ENCODE measurements around the gene ZFYVE28. TPM values are rescaled to one million over a fixed set of nuclear protein-coding genes. Genes with fewer than 3 reads are reported as not detected.

Gene ZFYVE28
- total and polyA plus RNA-seq, 7 donors = 1.7 to 7.7 (median 3.4) TPM

DNA sequence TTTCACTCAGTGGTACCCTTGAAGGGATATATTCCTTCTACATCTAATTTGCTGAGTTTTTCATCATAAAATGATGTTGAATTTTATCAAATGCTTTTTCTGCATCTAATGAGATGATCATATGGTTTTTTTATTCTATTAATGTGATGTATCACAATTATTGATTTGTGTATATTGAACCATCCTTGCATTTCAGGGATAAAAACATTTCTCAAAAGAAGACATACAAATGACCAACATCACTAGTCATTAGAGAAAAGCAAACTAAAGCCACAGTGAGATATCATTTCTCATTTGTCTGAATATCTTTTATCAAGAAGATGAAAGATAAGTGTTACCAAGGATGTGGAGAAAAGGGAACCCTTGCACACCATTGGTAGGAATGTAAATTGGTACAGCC, 90.9 kb downstream of the ZFYVE28 start:
- H3K9me3 ChIP-seq = peaks cover 27% of the 10 kb centered on the region
- no peak for ATAC-seq
- DNase-seq = no peak
- H3K36me3 ChIP-seq (ENCODE audit: insufficient read depth in 1 of 2, low read depth in 1 of 2) = no peaks in the 10 kb centered on the region
- no peak overlapping the region for H3K4me3 ChIP-seq
- TF ChIP-seq, protein P1, sequence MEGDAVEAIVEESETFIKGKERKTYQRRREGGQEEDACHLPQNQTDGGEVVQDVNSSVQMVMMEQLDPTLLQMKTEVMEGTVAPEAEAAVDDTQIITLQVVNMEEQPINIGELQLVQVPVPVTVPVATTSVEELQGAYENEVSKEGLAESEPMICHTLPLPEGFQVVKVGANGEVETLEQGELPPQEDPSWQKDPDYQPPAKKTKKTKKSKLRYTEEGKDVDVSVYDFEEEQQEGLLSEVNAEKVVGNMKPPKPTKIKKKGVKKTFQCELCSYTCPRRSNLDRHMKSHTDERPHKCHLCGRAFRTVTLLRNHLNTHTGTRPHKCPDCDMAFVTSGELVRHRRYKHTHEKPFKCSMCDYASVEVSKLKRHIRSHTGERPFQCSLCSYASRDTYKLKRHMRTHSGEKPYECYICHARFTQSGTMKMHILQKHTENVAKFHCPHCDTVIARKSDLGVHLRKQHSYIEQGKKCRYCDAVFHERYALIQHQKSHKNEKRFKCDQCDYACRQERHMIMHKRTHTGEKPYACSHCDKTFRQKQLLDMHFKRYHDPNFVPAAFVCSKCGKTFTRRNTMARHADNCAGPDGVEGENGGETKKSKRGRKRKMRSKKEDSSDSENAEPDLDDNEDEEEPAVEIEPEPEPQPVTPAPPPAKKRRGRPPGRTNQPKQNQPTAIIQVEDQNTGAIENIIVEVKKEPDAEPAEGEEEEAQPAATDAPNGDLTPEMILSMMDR (IDR thresholded peaks at IDR 0.05) = no peak
- no peaks in the 10 kb centered on the region for H3K4me1 ChIP-seq
- no peak overlapping the region for H3K27ac ChIP-seq
- intact Hi-C loops (cut with DNase I) = no loop called here
- H3K27me3 ChIP-seq (ENCODE audit: insufficient read depth in 3 of 3, low read length in 2 of 3) = no peaks in the 10 kb centered on the region

DNA sequence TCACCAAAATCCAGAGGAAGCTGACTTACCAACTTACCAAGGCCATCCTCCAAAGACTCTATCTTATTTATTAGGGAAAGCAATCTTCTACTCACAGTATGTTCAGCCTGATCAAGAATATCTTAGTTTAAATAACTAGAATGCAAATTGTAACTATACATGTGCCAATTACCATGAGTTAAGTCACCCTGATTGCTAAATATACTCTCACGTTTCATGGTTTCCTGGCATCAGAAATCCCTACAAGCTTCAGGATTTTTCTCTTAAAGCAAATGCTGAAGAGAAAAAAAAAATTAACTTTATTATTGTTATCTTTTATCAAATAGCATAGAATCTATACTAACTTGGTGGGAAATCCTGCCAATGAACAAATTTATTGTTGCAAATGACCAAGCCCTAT, 93.6 kb downstream of the ZFYVE28 start:
- ATAC-seq (no peak), DNase-seq (no peak)
- TF ChIP-seq, protein P1 (IDR thresholded peaks at IDR 0.05) = no peak
- Histone ChIP-seq H3K36me3 (ENCODE audit: insufficient read depth in 1 of 2, low read depth in 1 of 2) (no peaks in the 10 kb centered on the region), H3K9me3 (peaks cover 27% of the 10 kb centered on the region), H3K27ac (no peak overlapping the region), H3K4me3 (no peak overlapping the region), H3K4me1 (no peaks in the 10 kb centered on the region), H3K27me3 (ENCODE audit: insufficient read depth in 3 of 3, low read length in 2 of 3) (no peaks in the 10 kb centered on the region)
- intact Hi-C loops (cut with DNase I) = no loop called here
- 39 to 67% (median 47%) methylated on average over 1 of the region's 1 CpG for WGBS, 3 donors

DNA sequence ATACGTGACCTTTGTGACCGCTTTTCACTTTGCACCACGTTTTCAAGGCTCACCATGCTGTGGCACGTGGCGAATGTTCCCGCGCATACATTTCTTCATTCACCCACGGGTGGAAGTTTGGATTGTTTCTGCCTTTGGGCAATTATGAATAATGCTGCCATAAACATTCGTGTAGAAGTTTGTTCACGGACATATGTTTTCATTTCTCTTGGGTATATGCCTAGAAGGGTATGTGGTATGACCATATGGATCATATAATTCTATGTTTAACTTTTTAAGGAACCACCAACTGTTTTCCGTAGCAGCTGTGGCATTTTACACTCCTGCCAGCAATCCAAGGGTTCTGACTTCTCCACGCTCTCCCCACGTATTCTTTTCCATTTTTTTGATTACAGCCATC, 95.6 kb downstream of the ZFYVE28 start:
- 64 to 67% (median 64%) methylated on average over 13 of the region's 13 CpGs for WGBS, 3 donors
- Histone ChIP-seq H3K4me3 (no peak overlapping the region), H3K27ac (no peak overlapping the region), H3K4me1 (no peaks in the 10 kb centered on the region), H3K9me3 (peaks cover 16% of the 10 kb centered on the region), H3K27me3 (ENCODE audit: insufficient read depth in 3 of 3, low read length in 2 of 3) (no peaks in the 10 kb centered on the region), H3K36me3 (ENCODE audit: insufficient read depth in 1 of 2, low read depth in 1 of 2) (no peaks in the 10 kb centered on the region)
- DNase-seq (no peak), ATAC-seq (no peak)
- intact Hi-C loops (cut with DNase I) = no loop called here
- TF ChIP-seq, protein P1 (IDR thresholded peaks at IDR 0.05) = no peak

DNA sequence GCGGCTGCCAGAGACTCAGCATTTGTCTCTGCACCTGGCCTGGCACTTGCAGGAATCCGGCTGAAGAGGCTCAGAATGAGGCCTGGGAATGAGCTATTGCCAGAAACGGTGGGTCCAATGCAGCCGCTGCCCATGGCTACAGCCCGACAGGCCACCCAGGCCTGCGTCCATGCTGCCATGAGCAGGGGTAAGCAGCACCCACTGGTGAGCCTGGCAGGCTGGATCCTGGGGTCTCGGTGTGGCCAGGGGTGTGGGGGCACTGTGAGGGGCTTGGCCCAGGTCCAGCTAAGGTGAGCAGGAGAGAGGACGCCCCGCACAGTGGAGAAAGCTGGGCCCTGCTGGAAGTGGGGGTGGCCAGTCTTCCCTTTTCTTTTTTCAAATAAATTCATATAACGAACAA, 96.2 kb downstream of the ZFYVE28 start:
- H3K4me1 ChIP-seq = no peaks in the 10 kb centered on the region
- H3K9me3 ChIP-seq = peaks cover 10% of the 10 kb centered on the region
- no peaks in the 10 kb centered on the region for H3K27me3 ChIP-seq (ENCODE audit: insufficient read depth in 3 of 3, low read length in 2 of 3)
- TF ChIP-seq, protein P1 (IDR thresholded peaks at IDR 0.05) = no peak
- H3K36me3 ChIP-seq (ENCODE audit: insufficient read depth in 1 of 2, low read depth in 1 of 2) = no peaks in the 10 kb centered on the region
- intact Hi-C loops (cut with DNase I) = no loop called here
- DNase-seq (no peak), ATAC-seq (no peak)
- WGBS, 3 donors = 82 to 87% (median 84%) methylated on average over 9 to 10 of the region's 10 CpGs
- no peak overlapping the region for H3K27ac ChIP-seq
- no peak overlapping the region for H3K4me3 ChIP-seq

All from psoas muscle (tissue), 8 donors.